HG03103 (cell line): Measurements from ENCODE around the gene PRXL2A.

Source experiments
- ATAC-seq: cut with Tn5 transposase; IDR thresholded peaks from one replicate; pipeline ENCODE4 v1.9.1; 2021; ENCODE audit warnings: low read depth; ENCODE audit not compliant: unreplicated experiment

The PRXL2A gene

GRCh38 chr10:80459047-80459865 is 50.9 kb downstream of the PRXL2A start:
- ATAC-seq, result peak; percentile 40

GRCh38 chr10:80460399-80461207 is 52.3 kb downstream of the PRXL2A start:
- no peak for ATAC-seq

DNA sequence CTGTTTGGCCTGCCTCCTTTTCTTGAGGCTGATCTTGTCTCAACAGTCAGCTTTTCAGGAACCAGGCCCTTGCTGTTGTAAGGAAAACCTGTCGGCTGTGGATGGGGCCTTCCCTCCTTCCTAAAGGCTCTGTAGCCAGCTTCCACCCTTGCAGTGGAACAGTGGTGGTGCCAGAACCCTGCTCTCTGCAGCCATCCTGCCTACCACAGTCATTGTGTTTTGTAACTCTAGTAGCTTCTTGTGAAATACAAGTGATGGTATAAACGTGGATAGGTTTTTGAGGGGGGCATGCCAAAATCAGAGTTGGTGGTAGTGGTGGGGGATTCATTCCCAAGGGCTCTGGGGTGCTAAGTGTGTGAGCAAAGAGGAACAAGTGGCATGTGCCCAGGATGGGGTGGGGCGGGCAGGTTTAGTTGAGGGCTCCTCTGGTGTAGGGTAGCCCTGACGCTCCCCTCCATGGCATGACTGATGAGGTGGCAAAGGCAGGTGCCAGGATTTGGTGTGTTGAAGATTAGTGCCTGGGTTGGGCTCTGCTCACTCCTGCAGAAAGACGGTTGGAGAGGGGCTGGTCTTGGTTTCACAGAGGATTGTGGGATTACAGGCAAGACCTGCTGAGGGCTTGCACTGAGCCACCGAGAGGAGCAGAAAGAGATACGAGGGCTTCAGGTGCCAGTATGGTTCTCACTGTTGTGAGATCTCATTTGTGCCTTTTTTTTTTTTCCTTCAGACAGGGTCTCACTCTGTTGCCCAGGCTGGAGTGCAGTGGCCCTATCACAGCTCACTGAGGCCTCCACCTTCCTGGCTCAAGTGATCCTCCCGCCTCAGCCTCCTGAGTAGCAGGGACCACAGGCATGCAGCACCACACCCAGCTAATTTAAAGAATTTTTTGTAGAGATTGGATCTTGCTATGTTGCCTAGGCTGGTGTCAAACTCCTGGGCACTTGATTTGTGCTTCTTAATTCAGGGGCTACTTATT is 53.1 kb downstream of the PRXL2A start:
- no peak for ATAC-seq

DNA sequence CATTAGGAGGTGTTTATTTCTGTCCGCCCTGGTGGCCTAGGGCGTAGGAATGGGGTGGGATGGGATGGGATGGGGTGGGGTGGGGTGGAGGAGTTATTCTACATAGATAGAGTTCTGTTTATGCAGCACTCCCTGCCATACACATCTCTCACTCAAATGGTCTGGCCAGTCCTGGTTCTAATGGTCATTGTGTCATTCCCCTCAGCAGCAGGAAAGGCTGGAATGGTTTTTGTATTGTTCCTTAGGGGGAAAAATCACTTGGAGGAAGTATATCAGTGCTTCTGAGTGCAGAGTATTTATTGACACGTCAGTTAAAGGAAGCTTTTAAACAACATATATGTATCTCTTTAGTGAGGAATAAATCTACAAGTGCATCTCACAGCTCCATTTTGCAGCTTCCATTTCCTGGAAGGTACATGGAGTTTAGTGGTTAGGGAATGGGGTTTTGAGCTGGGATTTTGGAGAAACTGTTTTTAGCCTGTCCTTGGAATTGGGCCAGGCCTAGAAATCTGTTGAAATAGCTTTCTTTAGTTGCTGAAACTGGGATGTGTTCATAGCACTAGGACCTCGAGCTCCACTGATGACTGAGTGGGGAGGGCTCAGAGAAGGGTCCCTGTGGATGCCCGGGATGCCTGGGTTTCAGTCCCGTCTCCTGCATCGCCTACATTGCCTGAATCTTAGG is 54.1 kb downstream of the PRXL2A start:
- ATAC-seq, result no peak

DNA sequence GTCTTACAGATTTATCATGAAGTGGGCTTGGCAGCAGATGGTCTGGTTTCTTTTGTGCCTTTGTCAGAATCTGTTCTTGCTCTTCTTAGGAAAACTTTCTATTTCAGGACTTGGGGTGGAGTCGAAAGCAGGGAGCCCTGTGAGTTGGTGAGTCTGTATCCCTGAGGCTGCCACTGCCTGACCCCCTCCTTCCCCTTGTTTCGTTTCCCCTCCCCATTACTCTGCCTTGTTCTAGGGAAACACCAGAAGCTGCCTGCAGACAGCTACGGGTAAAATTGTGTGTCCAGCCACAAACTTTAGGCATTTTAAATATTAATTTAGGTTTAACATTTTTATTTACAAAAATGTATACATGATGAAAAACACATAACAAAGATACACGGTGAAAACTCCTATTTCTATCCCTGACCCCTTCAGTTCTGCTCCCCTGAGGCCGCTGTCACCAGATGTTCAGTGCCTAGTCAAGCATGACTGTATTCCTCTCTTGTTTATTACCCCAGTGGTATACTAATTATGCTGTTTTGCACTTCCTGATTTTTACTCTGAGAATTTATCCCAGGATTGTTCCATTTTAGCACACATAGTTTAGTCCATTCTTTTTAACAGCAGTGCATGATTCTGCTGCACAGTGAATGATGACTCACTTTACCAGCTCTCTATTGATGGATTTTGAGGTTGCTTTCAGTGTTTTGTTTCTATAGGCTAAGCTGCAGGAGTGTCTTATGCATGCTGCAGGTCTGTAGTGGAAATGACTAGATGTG is 54.8 kb downstream of the PRXL2A start:
- ATAC-seq, result peak; percentile 34

GRCh38 chr10:80463868-80464267 is 55.5 kb downstream of the PRXL2A start:
- no peak for ATAC-seq

GRCh38 chr10:80464557-80465450 is 56.5 kb downstream of the PRXL2A start:
- no peak for ATAC-seq

DNA sequence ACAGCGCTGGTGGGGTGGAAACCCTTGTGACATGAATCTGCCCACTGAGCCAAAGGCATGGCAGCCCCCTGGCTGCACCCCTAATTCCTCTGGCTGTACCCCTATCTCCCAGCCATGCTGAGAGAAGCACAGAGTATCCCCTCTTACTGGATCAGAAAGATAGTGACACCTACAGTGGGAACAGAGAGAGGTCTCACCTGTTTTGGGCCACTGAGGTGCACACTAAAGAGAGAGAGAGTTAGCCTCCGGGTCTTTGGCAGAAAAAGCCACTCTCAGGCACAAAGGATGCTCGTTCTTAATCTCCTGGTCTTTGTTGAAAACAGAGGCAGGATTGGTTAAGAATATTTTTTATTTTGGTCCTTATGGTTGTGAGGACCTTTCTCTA is 57.1 kb downstream of the PRXL2A start:
- no peak for ATAC-seq

DNA sequence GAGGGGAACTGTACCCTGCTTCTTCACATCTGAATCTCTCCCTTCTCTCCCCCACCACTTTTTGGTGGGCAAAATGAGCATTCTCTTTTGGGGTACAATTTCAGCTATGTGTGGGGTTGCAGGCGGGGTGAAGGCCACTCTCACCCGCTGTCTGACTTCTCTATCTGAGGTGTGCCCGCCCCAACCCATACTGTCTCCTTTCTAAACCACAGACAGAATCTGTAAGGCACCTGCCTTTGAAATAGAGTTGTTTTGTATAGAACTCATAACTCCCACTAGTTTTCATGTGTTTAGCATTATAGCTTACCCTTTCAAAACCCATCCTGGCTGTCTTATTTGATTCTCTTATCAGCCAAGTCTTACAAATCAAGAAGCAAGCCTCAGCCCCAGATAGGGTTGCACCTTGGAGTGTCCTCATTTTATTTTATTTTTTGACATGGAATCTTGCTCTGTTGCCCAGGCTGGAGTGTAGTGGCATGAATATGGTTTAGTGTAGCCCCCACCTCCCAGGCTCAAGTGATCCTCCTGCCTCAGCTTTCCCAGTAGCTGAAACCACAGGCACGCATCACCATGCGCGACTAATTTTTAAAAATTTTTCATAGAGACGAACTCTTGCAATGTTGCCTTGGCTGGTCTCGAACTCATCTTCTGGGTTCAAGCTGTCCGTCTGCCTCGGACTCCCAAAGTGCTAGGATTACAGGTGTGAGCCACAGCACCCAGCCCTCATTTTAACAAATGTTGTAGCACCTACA is 57.7 kb downstream of the PRXL2A start:
- no peak for ATAC-seq

DNA sequence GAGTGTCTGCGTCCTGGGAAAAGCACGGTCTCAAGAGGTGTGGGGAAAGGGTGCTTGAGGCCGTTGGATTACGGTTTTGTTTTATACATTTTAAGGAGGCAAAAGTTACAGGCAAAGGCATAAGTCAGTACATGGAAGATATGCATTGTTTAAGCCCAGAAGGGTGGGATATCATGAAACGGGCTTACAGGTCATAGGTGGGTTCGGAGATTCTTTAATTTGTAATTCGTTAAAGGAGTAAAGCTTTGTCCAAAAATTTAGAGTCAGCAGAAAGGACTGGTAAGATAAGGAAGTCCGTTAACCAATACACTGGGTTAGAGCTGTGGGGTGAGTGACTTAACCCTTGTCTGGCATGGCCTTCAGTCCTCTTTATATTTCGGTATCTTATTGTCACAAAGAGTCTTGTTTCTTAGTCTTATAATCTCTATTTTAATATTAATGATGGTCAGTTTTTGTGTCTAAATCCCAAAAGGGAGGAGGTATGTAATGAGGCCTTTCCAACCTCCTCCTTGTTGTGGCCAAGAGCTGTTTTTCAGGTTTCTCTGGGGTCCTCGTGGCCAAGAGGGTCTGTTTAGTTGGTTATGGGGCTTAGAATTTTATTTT is 58.5 kb downstream of the PRXL2A start:
- ATAC-seq, result no peak

DNA sequence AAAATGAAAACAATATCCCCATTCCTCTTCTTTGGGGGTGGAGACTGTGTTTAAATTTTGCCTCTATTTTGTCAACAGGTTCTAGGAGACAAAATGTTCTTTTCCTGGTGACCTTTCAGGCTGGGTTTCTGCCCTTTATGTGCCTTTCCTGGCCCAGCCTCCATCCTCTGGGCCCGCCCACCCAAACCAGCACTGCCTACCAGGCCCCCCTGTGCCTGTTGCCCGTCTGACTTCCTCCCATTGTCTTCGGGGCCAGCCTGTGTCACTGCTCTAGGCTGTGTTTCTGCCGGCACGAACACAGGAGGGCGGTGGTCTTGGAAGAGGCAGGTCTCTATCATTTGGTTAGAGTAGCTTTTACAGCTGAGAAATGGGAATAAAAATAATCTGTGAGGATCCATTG is 59.7 kb downstream of the PRXL2A start:
- ATAC-seq, result no peak

GRCh38 chr10:80468806-80469421 is 60.6 kb downstream of the PRXL2A start:
- no peak for ATAC-seq

GRCh38 chr10:80470266-80470665 is 61.9 kb downstream of the PRXL2A start:
- ATAC-seq, result no peak

- ATAC-seq, result no peak
Measured at GRCh38 chr10:80471001-80471400, 62.6 kb downstream of the PRXL2A start.

GRCh38 chr10:80471715-80472233 is 63.4 kb downstream of the PRXL2A start:
- ATAC-seq, result peak; percentile 36

- ATAC-seq, result peak; percentile 87
Measured at GRCh38 chr10:80472234-80473095, 64.1 kb downstream of the PRXL2A start.
